Activated CD4-positive, CD25-positive, alpha-beta regulatory T cell treated with anti-CD3 and anti-CD28 coated beads, Interleukin-2, amount 50 U/mL, for 16 hours (primary cell): ENCODE measurements around the gene PGPEP1.
"Not testable (repeated sequence)": the region's sequence is repeated elsewhere in the genome, so short reads cannot be mapped to it uniquely, and the experiment has no call there.

ENCODE experiments used
- DNase-seq: peaks from one replicate; pipeline ENCODE4 v3.0.0-alpha.2; 2020; ENCODE audit warnings: low read depth, low spot score

Gene PGPEP1

DNA sequence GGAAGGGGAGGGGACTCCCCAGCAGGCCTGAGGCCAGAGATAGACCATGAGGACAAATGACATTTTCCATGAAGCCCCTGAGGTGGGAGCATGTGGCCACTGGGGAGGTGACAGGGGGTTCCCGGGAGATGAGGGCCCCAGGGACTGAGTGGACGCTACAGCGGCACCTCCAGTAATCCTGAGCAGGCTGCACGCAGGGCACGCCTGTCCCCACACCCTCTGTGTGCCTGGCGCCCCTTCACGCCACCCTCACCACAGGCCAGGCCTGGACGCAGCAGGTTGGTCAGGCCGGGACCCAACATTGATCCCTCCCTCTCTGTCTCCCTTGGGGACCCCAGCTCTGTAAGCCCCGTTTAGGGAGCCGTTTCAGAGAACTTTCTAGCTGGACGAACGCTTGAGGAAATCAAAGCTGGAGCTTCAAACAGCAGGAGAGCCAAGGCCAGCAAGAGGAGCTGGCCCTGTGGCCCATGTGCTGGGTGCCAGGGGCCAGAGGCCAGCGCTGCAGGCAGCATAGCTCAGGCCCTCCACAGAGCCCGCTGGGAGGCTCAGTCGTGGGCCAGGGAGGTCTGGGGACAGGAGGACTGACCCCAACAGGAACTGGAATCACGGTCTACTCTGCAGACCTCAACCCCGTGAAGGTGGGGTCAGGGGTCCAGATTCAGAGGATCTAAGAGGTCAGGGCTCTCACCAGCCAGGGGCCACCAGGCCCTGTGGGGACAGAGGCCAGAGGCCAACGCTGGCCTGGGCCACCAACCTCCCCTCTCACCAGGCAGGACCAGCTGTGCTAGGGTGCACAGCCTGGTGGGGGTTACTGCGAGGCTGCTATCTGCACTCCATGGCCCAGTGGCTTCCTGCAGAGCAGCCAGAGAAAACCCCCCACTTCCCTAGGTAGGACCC lies 32.1 kb upstream of the PGPEP1 start:
- DNase-seq, result no peak

DNA sequence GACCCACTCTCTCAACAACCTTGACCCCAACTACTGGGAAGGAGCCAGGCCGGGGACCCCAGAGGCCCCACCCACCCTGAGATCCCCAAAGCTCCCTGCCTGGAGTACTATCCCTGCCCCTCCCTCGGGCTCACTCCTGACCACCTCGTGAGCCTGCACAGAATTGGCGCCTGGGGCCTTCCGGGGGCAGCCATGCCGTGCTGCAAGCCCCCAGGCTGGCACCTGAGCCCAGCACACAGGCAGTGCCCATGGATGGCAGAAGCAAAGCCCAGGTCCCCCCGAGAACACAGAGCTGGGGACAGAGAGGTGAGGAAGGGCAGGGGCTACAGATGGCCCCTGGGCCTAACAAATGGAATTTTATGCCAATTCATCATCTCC lies 31.5 kb upstream of the PGPEP1 start:
- DNase-seq, result no peak

DNA sequence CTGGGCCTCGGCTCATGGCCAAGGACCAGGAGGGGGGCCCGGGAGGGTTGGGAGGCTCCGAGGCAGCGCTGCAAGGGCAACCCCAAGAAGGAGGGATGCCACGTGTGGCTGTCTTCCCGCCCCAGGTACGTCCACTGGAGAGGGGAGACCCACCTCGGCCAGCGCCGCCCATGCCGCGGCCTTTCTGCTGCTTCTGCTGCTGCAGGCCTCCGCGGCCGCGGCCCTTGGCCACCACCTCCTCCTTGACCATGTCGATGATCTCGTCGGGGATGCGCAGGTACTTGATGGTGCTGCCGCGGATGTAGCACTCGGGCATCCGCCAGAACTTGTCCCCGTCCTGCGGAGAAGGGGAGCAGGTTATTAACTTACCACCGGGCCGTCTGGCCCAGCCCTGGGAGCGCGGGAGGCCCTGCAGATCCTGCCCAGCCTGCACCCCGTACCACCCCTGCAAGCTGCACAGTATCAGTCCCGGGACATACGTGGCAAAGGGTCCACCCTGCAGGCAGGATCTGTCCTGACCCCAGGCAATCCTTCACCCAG lies 30.8 kb upstream of the PGPEP1 start:
- no peak for DNase-seq

DNA sequence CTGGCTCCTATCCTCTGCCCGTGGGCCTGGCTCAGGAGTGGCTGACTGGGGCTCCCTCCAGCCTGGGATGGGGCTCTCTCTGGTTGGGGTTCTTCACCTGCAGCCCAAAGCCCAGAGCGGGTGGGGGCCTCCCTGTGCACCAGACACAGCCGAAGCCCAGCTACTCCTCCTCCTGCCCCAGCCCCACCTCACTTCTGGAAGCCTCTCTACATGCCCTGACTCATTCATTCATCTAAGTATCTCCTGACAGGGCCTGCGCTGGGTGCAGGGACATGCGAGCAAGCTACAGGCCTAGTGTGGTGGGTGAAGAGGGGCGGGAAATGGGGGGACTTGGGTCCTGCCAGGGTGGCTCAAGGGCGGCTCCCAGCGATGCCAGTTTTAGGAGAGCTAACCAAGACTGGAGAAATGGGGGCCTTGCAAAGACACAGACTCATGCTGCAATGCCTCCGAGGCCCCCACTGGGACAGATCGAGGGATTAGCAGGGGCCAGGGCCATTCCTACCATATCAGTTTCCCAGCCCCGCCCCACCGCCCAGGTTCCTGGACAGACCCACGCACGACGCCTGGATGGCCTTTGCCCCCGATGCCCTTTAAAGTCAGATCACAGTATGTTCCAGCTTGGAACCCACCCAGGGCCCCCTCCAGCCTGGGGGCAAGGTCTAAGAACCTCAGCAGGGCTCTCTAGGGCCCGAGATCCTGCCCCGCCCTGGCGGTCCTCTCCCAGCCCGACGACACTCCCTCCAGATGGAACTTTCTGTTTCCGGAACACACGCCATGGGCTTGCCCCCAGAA lies 30.1 kb upstream of the PGPEP1 start:
- no peak for DNase-seq

DNA sequence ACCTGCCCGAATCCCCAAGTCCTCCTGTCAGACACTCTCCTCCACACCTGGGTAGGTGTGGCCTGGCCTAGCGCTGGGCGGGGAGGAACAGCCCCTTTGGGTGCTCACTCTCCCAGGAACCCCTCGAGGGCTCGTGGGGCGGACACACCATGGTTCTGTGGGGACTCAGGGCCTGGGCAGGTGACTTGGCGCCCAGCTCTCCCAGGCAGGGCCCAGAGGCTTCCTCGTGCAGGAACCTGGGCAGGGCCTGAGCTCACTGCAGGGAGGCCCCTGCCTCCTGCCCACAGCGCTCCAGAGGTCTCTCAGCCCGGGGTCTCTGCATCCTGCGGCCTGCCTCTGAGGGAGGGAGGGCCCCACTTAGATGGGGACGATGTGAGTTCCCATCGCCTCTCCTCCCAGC lies 29.4 kb upstream of the PGPEP1 start:
- no peak for DNase-seq

DNA sequence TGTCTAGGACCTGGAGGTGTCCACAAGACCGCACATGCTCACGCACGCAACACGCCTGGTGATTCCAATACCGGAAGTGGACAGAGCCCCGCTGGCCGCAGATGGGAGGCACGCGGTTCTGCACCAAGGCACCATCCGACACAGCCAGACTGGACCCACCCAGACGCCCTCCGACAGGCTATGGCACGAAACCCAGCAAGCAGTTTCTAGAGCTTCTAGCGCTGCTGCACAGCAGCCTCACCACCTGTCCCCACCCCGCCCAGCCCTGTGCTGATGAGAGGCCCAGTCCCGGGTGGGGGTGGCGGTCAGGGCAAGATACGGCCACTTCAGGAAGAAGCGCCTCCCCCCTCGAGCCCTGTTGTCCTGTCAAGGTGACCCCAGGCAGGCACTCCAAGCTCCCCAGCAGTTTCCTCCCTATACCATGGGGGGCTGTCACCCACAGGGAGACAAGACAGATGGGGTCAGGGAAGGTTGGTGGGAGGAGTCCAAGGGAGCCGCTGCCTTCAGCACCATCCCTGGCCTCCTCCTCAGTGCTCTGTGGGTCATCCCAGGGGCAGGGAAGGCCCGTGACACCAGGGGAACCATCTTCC lies 28.8 kb upstream of the PGPEP1 start:
- no peak for DNase-seq

DNA sequence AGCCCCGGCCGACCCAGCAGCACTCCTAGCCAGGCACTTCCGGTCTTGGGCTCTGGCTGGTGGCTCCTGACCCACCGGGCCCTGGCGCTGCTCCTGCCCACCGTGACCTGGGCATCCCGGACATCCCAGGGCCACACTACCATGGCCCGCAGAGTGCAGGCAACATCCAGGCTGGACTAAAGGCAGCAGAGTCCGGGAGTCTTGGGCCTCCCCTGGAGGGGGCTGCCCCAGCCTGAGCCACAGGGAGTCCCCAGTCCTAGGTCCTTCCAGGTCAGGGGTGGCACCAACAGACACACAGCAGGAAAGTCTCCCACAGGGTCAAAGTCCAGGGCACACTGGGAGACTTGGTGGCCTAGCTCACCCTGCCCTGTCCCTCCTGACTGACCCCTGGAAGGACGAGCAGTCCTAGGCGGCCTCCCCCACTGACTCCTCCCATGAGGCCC lies 28.3 kb upstream of the PGPEP1 start:
- DNase-seq, result no peak

DNA sequence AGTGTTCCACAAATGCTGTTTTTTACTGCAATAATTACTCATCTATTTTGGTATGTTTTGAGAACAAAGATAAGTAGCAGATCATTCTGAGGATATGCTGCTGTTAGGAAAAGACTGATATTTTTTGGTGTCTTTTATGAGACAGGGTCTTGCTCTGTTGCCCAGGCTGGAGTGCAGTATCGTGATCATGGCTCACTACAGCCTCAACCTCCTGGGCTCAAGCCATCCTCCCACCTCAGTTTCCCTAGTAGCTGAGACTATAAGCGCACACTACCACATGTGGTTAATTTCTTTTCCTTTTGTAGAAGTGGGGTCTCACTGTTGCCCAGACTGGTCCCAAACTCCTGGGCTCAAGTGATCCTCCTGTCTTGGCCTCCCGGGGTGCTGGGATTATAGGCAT lies 27.0 kb upstream of the PGPEP1 start:
- no peak for DNase-seq

DNA sequence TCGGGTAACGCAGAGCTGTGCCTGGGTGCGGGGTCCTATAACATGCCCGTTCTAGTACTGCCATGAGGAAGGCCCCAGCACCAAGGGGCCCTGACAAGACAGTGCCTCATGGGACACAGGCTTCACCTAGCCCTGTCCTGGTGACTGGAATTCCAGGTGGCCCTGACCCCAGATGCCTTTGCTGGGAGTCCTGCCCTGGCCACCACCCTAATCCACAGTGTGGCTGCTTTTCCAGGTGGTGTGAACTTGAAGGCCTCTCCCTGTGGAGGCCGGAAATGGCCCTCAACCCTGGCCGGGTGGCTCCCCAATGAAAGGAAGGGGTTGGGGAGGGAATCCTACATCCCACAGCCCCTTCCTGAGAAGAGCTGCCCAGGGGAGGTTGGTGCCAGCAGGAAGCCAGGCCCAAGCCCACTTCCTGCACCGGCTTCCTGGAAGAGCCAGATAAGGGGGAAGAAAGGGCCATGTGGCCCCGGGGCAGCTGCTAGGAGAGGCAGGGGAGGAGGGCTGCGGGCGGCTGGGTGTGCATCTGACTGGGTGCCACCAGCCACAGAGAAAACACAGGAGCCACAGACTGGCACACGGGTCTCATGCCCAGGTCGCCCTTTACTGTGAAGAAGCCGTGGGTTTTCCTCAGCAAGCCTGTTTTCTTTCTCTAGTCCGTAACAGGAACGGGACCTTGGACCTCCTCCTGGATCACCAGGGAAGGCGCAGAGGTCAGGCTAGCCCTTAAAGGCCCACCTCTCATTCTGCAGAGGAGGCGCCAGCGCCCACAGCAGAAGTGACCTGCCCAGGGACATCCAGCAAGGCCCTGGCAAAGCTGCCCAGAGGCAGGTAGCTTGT lies 22.2 kb upstream of the PGPEP1 start:
- no peak for DNase-seq

DNA sequence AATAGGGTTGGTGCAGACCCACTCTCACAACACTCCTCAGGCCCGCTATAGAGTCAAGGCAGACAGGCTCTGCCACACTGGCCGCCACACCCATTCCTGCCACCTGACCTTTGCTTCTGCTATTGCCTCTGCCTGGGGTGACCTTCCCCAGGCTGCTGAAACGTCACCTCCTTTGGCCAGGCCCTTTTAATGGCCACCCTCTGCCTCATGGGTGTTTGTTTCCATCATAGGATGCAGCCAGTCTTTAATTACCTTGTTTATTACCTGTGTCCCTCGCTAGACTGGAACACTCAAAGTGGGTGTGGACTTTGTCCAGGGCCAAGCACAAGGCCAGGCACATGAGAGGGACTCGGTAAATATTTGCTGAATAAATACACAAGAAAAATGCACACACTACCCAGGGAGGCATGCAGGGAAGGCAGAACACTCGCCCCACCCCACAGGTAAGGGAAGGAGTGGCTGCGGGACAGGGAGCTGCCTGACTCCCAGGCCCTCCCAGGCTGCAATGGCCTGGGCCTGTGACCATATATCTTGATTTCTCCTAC lies 20.7 kb upstream of the PGPEP1 start:
- no peak for DNase-seq

DNA sequence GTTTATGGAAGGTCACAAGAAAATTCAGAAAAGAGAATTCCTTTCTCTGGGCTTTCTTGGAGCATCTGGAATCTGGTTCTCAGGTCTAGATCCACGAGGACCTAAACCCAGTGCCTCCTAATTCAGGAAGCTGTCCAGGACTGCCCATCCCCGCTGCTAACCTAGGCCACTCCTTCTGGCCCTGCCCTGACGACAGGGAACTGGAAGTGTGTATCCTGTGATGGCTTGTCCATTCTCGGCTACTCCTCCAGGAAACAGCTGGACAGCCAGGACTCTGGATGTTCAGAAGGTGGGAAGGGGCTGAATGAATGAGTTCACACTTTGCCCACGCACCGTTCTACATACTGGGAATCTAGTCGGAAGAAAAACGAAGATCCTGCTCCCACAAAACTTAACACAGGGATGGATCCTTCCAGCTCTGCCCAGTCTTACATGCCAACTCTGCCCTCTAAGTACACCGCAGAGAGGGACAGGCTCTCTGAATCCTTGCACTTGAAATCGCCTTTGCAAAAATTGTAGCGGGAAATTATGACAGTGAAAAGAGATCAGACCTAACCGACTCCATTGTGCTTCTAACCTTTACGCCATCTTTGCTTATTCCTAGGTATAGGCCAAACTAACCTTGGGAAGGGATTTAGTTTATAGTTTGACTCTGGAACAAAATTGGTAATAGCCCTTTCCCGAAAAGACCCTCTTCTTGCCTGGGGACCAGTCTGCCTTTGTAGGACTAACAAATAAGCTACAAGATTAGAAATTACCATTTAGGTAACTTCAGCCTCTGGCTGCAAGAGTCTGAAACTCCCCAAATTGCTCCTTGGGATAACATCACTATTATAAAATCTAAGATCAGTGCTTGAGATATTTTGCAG lies 19.3 kb upstream of the PGPEP1 start:
- no peak for DNase-seq

DNA sequence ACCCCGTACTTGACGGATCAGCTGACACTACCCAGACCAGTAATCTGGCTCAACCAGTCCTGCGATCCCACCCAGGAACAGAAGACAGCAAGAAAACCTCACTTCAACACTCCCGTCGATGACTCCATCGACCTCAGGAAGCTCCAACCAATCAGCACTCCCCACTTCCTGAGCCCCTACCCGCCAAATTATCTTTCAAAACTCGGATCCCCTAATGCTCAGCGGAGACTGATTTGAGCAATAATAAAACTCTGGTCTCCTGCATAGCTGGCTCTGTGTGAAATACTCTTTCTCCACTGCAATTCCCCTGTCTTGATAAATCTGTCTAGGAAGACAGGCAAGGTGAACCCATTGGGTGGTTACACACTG lies 18.7 kb upstream of the PGPEP1 start:
- no peak for DNase-seq

DNA sequence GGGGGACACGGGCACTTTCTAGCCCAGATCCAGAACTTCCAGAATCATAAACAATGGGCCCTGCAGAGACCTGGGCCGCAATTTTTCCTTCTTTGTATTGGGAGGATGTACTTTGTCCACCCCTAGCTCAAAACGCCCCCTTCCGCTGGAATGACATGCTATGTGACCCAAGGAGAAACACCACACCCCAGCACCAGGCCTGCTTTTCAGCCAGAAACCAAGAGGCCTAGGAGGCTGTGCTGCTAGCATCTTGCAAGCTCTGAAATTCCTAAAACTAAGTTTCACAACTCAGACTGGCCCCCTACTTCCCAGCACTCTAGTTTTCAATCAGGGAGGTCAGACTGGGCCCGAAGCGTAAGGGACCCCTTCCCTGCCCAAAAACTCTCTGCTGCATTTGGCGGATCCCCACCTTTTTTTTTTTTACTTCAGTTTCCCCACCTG lies 18.1 kb upstream of the PGPEP1 start:
- no peak for DNase-seq

DNA sequence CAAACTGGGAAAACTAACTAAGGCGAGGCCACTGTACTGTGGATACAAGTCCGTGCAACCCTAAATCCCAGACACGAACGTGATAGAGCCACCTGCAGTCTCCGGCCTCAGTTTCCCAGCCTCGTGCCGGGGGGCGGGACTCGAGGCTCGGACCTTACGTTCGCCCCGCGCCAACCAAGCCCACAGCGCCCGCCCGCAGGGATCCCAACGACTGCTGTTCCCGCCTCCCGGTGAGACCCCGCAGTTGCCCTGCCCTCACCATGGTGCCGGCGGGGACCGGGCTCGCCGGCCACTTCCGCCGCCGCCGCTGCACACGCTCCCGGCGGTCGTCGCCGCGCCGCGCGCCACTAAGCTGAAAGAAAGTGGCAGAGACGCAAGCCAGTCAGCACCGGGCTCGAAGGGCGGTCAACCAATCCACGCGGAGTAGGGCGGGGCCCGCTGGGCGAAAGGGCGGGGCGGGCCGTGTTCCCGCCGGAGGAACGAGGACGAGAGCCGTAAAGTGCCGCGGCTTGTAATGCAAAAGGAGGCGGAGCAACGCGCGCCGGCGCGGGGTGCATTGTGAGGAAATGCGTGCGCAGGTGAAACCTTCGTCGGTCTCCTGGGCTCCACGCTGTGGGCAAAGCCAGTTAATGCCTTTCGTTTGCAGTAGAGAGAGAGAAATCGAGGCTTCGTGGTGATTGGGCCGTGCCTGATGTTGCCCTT lies 17.5 kb upstream of the PGPEP1 start, which contains the start of gene LSM4:
TSS of gene LSM4 (minus strand) at position 318 of the 702 bp plus-strand sequence. CDS start at position 262, 56 bp downstream.
- peak; percentile 99 for DNase-seq

DNA sequence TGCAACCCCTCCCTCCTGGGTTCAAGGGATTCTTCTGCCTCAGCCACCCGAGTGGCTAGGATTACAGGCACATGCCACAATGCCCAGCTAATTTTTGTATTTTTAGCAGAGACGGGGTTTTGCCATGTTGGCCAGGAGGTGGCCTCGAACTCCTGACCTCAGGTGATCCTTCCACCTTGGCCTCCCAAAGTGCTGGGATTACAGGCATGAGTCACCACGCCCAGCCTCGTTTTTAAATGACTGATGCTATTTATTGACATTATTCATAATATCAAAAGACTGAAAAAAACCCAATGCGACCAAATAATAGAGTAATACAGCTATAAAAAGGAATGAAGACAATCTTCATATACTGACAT lies 16.0 kb upstream of the PGPEP1 start:
- DNase-seq, result not testable (repeated sequence)

DNA sequence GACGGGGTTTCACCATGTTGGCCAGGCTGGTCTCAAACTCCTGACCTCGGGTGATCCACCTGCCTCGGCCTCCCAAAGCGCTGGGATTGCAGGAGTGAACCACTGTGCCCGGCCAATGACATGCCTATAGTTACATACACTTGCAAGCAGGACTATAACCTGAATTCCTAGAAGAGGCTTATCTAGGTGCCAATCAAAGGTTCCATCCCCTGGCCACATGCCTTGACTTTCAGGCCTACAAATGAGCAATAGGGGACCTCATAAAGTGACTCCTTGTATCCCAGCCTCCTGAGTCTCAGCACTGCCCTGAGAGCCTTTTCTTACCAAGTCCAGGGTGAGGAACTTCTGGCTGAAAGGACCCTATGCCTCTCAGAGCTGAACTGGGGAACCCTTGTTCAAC lies 13.6 kb upstream of the PGPEP1 start:
- no peak for DNase-seq

DNA sequence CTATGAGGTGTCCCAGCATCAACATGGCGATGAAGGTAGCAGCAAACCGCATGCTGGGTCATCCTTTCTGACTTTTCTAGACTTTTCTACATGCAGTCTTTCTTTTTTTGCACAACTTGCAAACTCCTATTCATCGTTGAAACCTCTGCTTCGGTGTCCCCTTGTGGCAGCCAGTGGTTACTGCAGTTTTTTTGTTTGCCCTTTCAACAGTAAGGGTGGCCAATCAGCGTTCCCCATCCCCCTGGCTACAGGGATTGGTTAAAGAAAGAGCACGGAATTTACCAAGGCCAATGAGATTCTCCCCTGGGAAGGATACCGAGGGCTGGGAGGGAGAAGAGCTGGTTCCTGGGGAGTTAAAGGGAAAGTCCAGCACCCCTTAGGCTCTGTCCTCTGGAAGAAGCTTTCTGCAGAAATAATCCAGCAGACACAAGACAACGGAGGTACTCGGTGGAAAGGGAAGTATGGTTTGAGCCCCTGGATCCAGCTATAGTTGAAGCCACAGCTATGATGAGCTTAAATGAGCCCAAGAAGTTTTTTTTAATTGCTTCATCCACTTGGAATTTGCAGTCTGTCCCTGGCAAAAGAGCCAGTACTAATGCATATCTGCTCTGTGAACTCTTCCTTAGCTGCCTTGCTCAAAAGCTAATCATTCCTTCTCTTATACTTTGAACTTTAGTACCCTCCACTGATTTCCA lies 11.9 kb upstream of the PGPEP1 start:
- peak; percentile 75 for DNase-seq

DNA sequence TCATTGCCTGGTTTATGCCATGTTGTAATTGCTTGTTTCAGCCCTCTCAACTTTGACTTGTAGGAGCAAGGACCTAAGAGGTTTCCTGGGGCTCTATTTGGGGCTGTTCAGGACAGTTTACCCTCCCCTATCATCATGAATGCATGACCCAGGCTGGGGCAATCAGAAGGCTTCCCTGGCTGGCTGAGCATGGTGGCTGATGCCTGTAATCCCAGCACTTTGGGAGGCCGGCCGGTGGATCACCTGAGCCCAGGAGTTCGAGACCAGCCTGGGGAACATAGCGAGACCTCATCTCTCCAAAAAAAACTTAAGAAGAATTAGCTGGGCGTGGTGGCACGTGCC lies 11.4 kb upstream of the PGPEP1 start:
- no peak for DNase-seq

DNA sequence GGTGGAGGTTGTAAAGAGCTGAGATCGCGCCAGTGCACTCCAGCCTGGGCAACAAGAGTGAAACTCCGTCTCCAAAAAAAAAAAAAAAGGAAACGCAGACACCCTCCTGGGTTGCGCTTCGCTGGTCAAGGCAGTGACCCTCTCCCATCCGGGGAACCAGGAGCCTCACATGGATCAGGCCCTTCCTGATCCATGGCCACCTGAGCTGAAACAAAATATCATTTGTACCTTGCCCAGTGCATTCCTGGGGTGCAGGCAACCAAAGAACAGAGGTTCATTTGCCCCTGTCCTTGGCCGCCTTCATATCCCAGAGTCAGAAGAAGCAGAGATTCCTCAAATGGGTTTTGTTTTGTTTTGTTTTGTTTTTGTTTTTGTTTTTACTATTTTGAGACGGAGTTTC lies 9.5 kb upstream of the PGPEP1 start:
- no peak for DNase-seq
